Measurements from ENCODE around the gene KMT2E. TPM values are rescaled to one million over a fixed set of nuclear protein-coding genes. Genes with fewer than 3 reads are reported as not detected.
"Not testable (repeated sequence)": the region's sequence is repeated elsewhere in the genome, so short reads cannot be mapped to it uniquely, and the experiment has no call there.

The KMT2E gene
- polyA plus RNA-seq, 4 donors: 11.1 to 52.4 (median 16.2) TPM

DNA sequence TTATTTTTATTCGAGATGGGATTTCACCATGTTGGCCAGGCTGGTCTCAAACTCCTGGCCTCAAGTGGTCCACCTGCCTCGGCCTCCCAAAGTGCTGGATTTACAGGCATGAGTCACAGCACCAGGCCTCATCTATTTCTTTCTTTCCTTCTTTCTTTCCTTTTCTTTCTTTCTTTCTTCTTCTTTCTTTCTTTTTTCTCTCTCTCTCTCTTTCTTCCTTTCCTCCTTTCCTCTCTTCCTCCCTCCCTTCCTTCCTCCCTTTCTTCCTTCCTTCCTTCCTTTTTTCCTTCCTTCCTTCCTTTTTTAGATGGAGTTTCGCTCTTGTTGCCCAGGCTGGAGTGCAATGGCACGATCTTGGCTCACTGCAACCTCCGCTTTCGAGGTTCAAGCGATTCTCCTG, 36.9 kb downstream of the KMT2E start:
- 94 to 96% (median 96%) methylated on average over 7 of the region's 7 CpGs for WGBS, 3 donors
- peaks cover 6 to 36% (median 6%) of the 10 kb centered on the region in 3 donors for H3K36me3 ChIP-seq (ENCODE audit: control insufficient read depth in 3 of 3, insufficient read depth in 2 of 3, low read depth in 1 of 3, low read length in 3 of 3)
- H3K4me3 ChIP-seq (ENCODE audit: low read depth in 1 of 3, low read length in 3 of 3); H3K9me3 ChIP-seq (ENCODE audit: control insufficient read depth in 2 of 2, insufficient read depth in 1 of 2, low read depth in 1 of 2, low read length in 1 of 2); H3K4me1 ChIP-seq (ENCODE audit: control insufficient read depth in 3 of 3, insufficient read depth in 2 of 3, low read depth in 1 of 3, low read length in 2 of 3); H3K27ac ChIP-seq (ENCODE audit: low read depth in 1 of 3, low read length in 2 of 3); H3K27me3 ChIP-seq (ENCODE audit: control insufficient read depth in 3 of 3, insufficient read depth in 3 of 3, low read length in 3 of 3); FAIRE-seq; DNase-seq: not testable (repeated sequence)

DNA sequence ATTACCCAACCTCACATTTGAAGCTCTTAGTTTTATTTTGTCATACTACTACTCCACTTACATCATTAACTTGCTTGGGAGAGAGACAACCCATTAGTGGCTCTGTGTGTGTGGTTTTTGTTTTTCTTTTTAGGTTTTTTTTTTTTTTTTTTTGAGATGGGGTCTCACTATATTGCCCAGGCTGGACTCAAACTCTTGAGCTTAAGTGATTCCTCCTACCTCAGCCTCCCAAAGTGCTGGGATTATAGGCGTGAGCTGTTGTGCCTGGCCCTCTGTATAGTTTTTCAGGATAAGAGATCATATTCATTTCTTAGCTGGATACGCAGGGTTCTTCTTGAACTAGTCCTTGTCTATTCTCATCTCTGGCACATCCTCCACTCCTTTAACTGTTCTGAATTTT, 41.1 kb downstream of the KMT2E start:
- H3K9me3 ChIP-seq (ENCODE audit: control insufficient read depth in 2 of 2, insufficient read depth in 1 of 2, low read depth in 1 of 2, low read length in 1 of 2): no peaks in the 10 kb centered on the region
- H3K27ac ChIP-seq (ENCODE audit: low read depth in 1 of 3, low read length in 2 of 3): no peak overlapping the region
- H3K36me3 ChIP-seq (ENCODE audit: control insufficient read depth in 3 of 3, insufficient read depth in 2 of 3, low read depth in 1 of 3, low read length in 3 of 3): peaks cover 2 to 29% (median 4%) of the 10 kb centered on the region in 3 donors
- H3K27me3 ChIP-seq (ENCODE audit: control insufficient read depth in 3 of 3, insufficient read depth in 3 of 3, low read length in 3 of 3): no peaks in the 10 kb centered on the region
- WGBS, 3 donors: 91 to 97% (median 94%) methylated on average over 2 of the region's 2 CpGs
- DNase-seq (no peak), FAIRE-seq (no peak)
- peaks cover 0 to 3% (median 3%) of the 10 kb centered on the region in 3 donors for H3K4me1 ChIP-seq (ENCODE audit: control insufficient read depth in 3 of 3, insufficient read depth in 2 of 3, low read depth in 1 of 3, low read length in 2 of 3)
- H3K4me3 ChIP-seq (ENCODE audit: low read depth in 1 of 3, low read length in 3 of 3): no peak overlapping the region

DNA sequence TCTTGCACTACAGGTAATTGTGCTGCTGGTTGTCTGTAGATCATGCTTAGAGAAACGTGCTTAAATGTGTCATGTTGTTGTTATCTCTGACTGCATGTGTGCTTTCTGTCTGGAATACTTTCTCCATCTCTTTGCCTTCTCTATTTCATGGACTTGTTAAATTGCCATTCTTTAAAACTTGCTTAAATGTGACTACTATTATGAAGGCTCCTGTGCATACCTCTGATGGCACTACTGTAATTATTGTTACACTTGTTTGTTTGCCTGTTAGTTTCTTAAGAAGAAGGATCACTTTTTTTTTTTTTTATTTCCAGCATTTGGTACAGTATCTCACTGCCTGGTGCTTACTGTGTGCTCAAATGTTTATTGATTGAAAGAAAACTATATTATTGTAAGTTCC, 41.6 kb downstream of the KMT2E start:
- Histone ChIP-seq H3K9me3 (ENCODE audit: control insufficient read depth in 2 of 2, insufficient read depth in 1 of 2, low read depth in 1 of 2, low read length in 1 of 2) (no peaks in the 10 kb centered on the region), H3K4me1 (ENCODE audit: control insufficient read depth in 3 of 3, insufficient read depth in 2 of 3, low read depth in 1 of 3, low read length in 2 of 3) (peaks cover 0 to 3% (median 3%) of the 10 kb centered on the region in 3 donors), H3K27ac (ENCODE audit: low read depth in 1 of 3, low read length in 2 of 3) (no peak overlapping the region)

DNA sequence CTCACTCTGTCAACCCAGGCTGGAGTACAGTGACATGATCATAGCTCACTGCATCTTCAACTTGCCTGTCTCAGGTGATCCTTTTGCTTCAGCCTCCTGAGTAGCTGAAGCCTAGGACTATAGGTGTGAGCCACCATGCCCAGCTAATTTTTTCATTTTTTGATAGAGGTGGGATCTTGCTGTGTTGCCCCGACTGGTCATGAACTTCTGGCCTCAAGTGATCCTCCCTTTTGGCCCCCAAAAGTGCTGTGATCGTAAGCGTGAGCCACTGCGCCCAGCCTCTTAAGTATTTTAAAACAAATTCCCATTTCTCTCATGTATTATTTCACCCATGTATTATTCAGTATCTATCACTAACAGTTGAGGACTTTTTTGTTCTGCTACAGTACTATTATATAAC, 43.5 kb downstream of the KMT2E start:
- peaks cover 2 to 18% (median 4%) of the 10 kb centered on the region in 3 donors for H3K36me3 ChIP-seq (ENCODE audit: control insufficient read depth in 3 of 3, insufficient read depth in 2 of 3, low read depth in 1 of 3, low read length in 3 of 3)
- no peak overlapping the region for H3K4me3 ChIP-seq (ENCODE audit: low read depth in 1 of 3, low read length in 3 of 3)
- H3K9me3 ChIP-seq (ENCODE audit: control insufficient read depth in 2 of 2, insufficient read depth in 1 of 2, low read depth in 1 of 2, low read length in 1 of 2): no peaks in the 10 kb centered on the region
- no peak overlapping the region for H3K27ac ChIP-seq (ENCODE audit: low read depth in 1 of 3, low read length in 2 of 3)
- DNase-seq (no peak), FAIRE-seq (no peak)
- 82 to 99% (median 94%) methylated on average over 4 of the region's 4 CpGs for WGBS, 3 donors
- peaks cover 0 to 3% (median 3%) of the 10 kb centered on the region in 3 donors for H3K4me1 ChIP-seq (ENCODE audit: control insufficient read depth in 3 of 3, insufficient read depth in 2 of 3, low read depth in 1 of 3, low read length in 2 of 3)
- no peaks in the 10 kb centered on the region for H3K27me3 ChIP-seq (ENCODE audit: control insufficient read depth in 3 of 3, insufficient read depth in 3 of 3, low read length in 3 of 3)

More for the DNA sequence above, 41.6 kb downstream of the KMT2E start:
- Histone ChIP-seq H3K4me3 (ENCODE audit: low read depth in 1 of 3, low read length in 3 of 3) (no peak overlapping the region), H3K36me3 (ENCODE audit: control insufficient read depth in 3 of 3, insufficient read depth in 2 of 3, low read depth in 1 of 3, low read length in 3 of 3) (peaks cover 2 to 28% (median 4%) of the 10 kb centered on the region in 3 donors), H3K27me3 (ENCODE audit: control insufficient read depth in 3 of 3, insufficient read depth in 3 of 3, low read length in 3 of 3) (no peaks in the 10 kb centered on the region)
- no peak for FAIRE-seq
- 33 to 47% (median 43%) methylated on average over 1 of the region's 1 CpG for WGBS, 3 donors
- no peak for DNase-seq

GRCh38 chr7:105060437-105060836, 46.4 kb downstream of the KMT2E start:
- Histone ChIP-seq H3K36me3 (ENCODE audit: control insufficient read depth in 3 of 3, insufficient read depth in 2 of 3, low read depth in 1 of 3, low read length in 3 of 3) (peaks cover 2 to 9% (median 9%) of the 10 kb centered on the region in 3 donors), H3K4me3 (ENCODE audit: low read depth in 1 of 3, low read length in 3 of 3) (no peak overlapping the region), H3K27ac (ENCODE audit: low read depth in 1 of 3, low read length in 2 of 3) (no peak overlapping the region), H3K9me3 (ENCODE audit: control insufficient read depth in 2 of 2, insufficient read depth in 1 of 2, low read depth in 1 of 2, low read length in 1 of 2) (no peaks in the 10 kb centered on the region), H3K4me1 (ENCODE audit: control insufficient read depth in 3 of 3, insufficient read depth in 2 of 3, low read depth in 1 of 3, low read length in 2 of 3) (no peaks in the 10 kb centered on the region), H3K27me3 (ENCODE audit: control insufficient read depth in 3 of 3, insufficient read depth in 3 of 3, low read length in 3 of 3) (no peaks in the 10 kb centered on the region)
- WGBS, 3 donors: 90 to 99% (median 93%) methylated on average over 4 of the region's 4 CpGs
- no peak for DNase-seq
- no peak for FAIRE-seq

GRCh38 chr7:105060923-105061322, 46.9 kb downstream of the KMT2E start:
- DNase-seq: no peak
- Histone ChIP-seq H3K4me1 (ENCODE audit: control insufficient read depth in 3 of 3, insufficient read depth in 2 of 3, low read depth in 1 of 3, low read length in 2 of 3) (no peaks in the 10 kb centered on the region), H3K27me3 (ENCODE audit: control insufficient read depth in 3 of 3, insufficient read depth in 3 of 3, low read length in 3 of 3) (no peaks in the 10 kb centered on the region), H3K27ac (ENCODE audit: low read depth in 1 of 3, low read length in 2 of 3) (no peak overlapping the region), H3K9me3 (ENCODE audit: control insufficient read depth in 2 of 2, insufficient read depth in 1 of 2, low read depth in 1 of 2, low read length in 1 of 2) (no peaks in the 10 kb centered on the region), H3K4me3 (ENCODE audit: low read depth in 1 of 3, low read length in 3 of 3) (no peak overlapping the region), H3K36me3 (ENCODE audit: control insufficient read depth in 3 of 3, insufficient read depth in 2 of 3, low read depth in 1 of 3, low read length in 3 of 3) (peaks cover 2 to 11% (median 9%) of the 10 kb centered on the region in 3 donors)
- WGBS, 3 donors: 82 to 90% (median 87%) methylated on average over 3 of the region's 3 CpGs
- no peak for FAIRE-seq

DNA sequence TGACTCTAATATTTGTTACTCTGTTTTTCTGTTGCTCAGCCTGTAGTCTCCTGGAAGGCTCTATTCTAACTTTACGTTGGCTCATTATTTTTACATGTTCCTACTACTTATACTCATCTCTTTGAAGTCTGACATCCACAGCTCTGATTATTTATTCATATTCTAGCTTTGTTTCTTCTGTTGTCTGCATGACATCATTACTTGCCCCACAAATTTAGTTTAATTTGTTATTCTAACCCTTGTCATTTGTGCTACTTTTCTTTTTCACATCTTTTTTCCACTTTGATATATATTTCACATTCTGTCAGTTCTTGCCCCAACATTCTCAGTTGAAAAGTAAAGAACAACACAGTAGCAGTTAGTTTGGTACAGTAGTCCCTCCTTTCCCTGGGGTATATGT, 51.1 kb downstream of the KMT2E start:
- WGBS, 3 donors: 82 to 100% (median 91%) methylated on average over 1 of the region's 1 CpG
- DNase-seq (no peak), FAIRE-seq (no peak)
- Histone ChIP-seq H3K9me3 (ENCODE audit: control insufficient read depth in 2 of 2, insufficient read depth in 1 of 2, low read depth in 1 of 2, low read length in 1 of 2) (no peaks in the 10 kb centered on the region), H3K4me1 (ENCODE audit: control insufficient read depth in 3 of 3, insufficient read depth in 2 of 3, low read depth in 1 of 3, low read length in 2 of 3) (no peaks in the 10 kb centered on the region), H3K4me3 (ENCODE audit: low read depth in 1 of 3, low read length in 3 of 3) (no peak overlapping the region), H3K27ac (ENCODE audit: low read depth in 1 of 3, low read length in 2 of 3) (no peak overlapping the region), H3K36me3 (ENCODE audit: control insufficient read depth in 3 of 3, insufficient read depth in 2 of 3, low read depth in 1 of 3, low read length in 3 of 3) (peaks cover 4 to 16% (median 9%) of the 10 kb centered on the region in 3 donors), H3K27me3 (ENCODE audit: control insufficient read depth in 3 of 3, insufficient read depth in 3 of 3, low read length in 3 of 3) (no peaks in the 10 kb centered on the region)

DNA sequence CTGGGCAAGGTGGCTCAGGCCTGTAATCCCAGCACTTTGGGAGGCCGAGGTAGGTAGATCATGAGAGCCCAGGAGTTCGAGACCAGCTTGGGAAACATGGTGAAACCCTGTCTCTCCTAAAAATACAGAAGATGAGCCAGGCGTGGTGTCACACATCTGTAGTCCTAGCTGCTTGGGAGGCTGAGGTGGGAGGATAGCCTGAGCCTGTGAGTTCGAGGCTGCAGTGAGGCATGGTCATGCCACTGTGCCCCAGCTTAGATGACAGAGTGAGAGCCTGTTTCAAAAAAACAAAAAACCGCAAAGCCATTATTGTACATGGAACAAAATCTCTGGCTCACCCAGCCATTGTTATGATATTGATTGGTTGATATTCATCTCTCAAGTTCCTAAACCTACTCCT, 53.7 kb downstream of the KMT2E start:
- no peak for DNase-seq
- H3K36me3 ChIP-seq (ENCODE audit: control insufficient read depth in 3 of 3, insufficient read depth in 2 of 3, low read depth in 1 of 3, low read length in 3 of 3): peaks cover 7 to 34% (median 13%) of the 10 kb centered on the region in 3 donors
- no peak overlapping the region for H3K27ac ChIP-seq (ENCODE audit: low read depth in 1 of 3, low read length in 2 of 3)
- H3K4me3 ChIP-seq (ENCODE audit: low read depth in 1 of 3, low read length in 3 of 3): no peak overlapping the region
- no peaks in the 10 kb centered on the region for H3K4me1 ChIP-seq (ENCODE audit: control insufficient read depth in 3 of 3, insufficient read depth in 2 of 3, low read depth in 1 of 3, low read length in 2 of 3)
- FAIRE-seq: no peak
- no peaks in the 10 kb centered on the region for H3K27me3 ChIP-seq (ENCODE audit: control insufficient read depth in 3 of 3, insufficient read depth in 3 of 3, low read length in 3 of 3)
- no peaks in the 10 kb centered on the region for H3K9me3 ChIP-seq (ENCODE audit: control insufficient read depth in 2 of 2, insufficient read depth in 1 of 2, low read depth in 1 of 2, low read length in 1 of 2)
- 97 to 98% (median 97%) methylated on average over 5 of the region's 5 CpGs for WGBS, 3 donors

- Histone ChIP-seq H3K9me3 (ENCODE audit: control insufficient read depth in 2 of 2, insufficient read depth in 1 of 2, low read depth in 1 of 2, low read length in 1 of 2) (no peaks in the 10 kb centered on the region), H3K27me3 (ENCODE audit: control insufficient read depth in 3 of 3, insufficient read depth in 3 of 3, low read length in 3 of 3) (no peaks in the 10 kb centered on the region), H3K27ac (ENCODE audit: low read depth in 1 of 3, low read length in 2 of 3) (no peak overlapping the region), H3K4me1 (ENCODE audit: control insufficient read depth in 3 of 3, insufficient read depth in 2 of 3, low read depth in 1 of 3, low read length in 2 of 3) (no peaks in the 10 kb centered on the region), H3K4me3 (ENCODE audit: low read depth in 1 of 3, low read length in 3 of 3) (no peak overlapping the region), H3K36me3 (ENCODE audit: control insufficient read depth in 3 of 3, insufficient read depth in 2 of 3, low read depth in 1 of 3, low read length in 3 of 3) (peaks cover 10 to 37% (median 11%) of the 10 kb centered on the region in 3 donors)
- FAIRE-seq (no peak), DNase-seq (no peak)
- WGBS, 3 donors: 91 to 100% (median 98%) methylated on average over 1 of the region's 1 CpG
These were observed 54.9 kb downstream of the KMT2E start for GRCh38 chr7:105068886-105069285.
